GM18867 (cell line): Measurements from ENCODE around the gene ZC3H14.
A peak's percentile ranks its signal among the peaks of the same experiment; 100 is the strongest.

ENCODE experiments used
- ATAC-seq: cut with Tn5 transposase; IDR thresholded peaks from one replicate; pipeline ENCODE4 v1.9.1; 2021; ENCODE audit warnings: mild to moderate bottlenecking, moderate library complexity; ENCODE audit not compliant: unreplicated experiment

ZC3H14 gene

GRCh38 chr14:88605594-88605993 is 42.8 kb downstream of the ZC3H14 start:
- no peak for ATAC-seq

GRCh38 chr14:88607829-88608228 is 45.0 kb downstream of the ZC3H14 start:
- ATAC-seq = no peak

GRCh38 chr14:88611878-88612277 is 49.0 kb downstream of the ZC3H14 start:
- no peak for ATAC-seq

- ATAC-seq = no peak
Observed at GRCh38 chr14:88612981-88613380, 50.1 kb downstream of the ZC3H14 start.

GRCh38 chr14:88613552-88614010 is 50.7 kb downstream of the ZC3H14 start:
- peak; percentile 47 for ATAC-seq

GRCh38 chr14:88614218-88614907 is 51.5 kb downstream of the ZC3H14 start:
- peak; percentile 63 for ATAC-seq

- ATAC-seq = no peak
Observed at GRCh38 chr14:88616697-88617096, 53.9 kb downstream of the ZC3H14 start.

GRCh38 chr14:88617479-88617878 is 54.6 kb downstream of the ZC3H14 start:
- no peak for ATAC-seq

- ATAC-seq = no peak
Observed at GRCh38 chr14:88618476-88618875, 55.6 kb downstream of the ZC3H14 start.

- ATAC-seq = no peak
Observed at GRCh38 chr14:88621100-88621499, 58.3 kb downstream of the ZC3H14 start.

- ATAC-seq = no peak
Observed at GRCh38 chr14:88625671-88626070, 62.8 kb downstream of the ZC3H14 start.

GRCh38 chr14:88628033-88628432 is 65.2 kb downstream of the ZC3H14 start:
- ATAC-seq = no peak

- ATAC-seq = no peak
Observed at GRCh38 chr14:88628462-88628861, 65.6 kb downstream of the ZC3H14 start.

GRCh38 chr14:88630565-88630964 is 67.7 kb downstream of the ZC3H14 start:
- peak; percentile 68 for ATAC-seq

GRCh38 chr14:88631091-88631490 is 68.3 kb downstream of the ZC3H14 start:
- ATAC-seq = no peak

- no peak for ATAC-seq
Observed at GRCh38 chr14:88632512-88632911, 69.7 kb downstream of the ZC3H14 start.

GRCh38 chr14:88639221-88639620 is 76.4 kb downstream of the ZC3H14 start:
- no peak for ATAC-seq

GRCh38 chr14:88660056-88660455 is 97.2 kb downstream of the ZC3H14 start:
- ATAC-seq = no peak

- ATAC-seq = peak; percentile 86
Observed at GRCh38 chr14:88667555-88668273, 104.9 kb downstream of the ZC3H14 start.

GRCh38 chr14:88668448-88669116 is 105.7 kb downstream of the ZC3H14 start:
- peak; percentile 73 for ATAC-seq

GRCh38 chr14:88669346-88669745 is 106.5 kb downstream of the ZC3H14 start:
- no peak for ATAC-seq
